Lung (tissue), 12 donors: Measurements from ENCODE around the gene CCDC178. TPM values are rescaled to one million over a fixed set of nuclear protein-coding genes. Genes with fewer than 3 reads are reported as not detected.

ENCODE experiments used
- ATAC-seq: fragments of 200-7000 bp; cut with Tn5 transposase; one replicate; pipeline ENCODE4 v1.9.1; 2020; ENCODE audit warnings: moderate number of reproducible peaks; ENCODE audit not compliant: insufficient read depth, low FRiP score
- DNase-seq, 3 donors: peaks; one replicate each; pipeline ENCODE4 v3.0.0-alpha.2; 2013 to 2017
- H3K27ac ChIP-seq, 2 donors: one replicate each; pipeline ENCODE4 v1.5.1; 2013; ENCODE audit warnings: mild to moderate bottlenecking in 2 of 2, moderate library complexity in 2 of 2, control low read depth in 1 of 2, inconsistent platforms in 1 of 2, low read depth in 1 of 2, low read length in 1 of 2
- H3K27me3 ChIP-seq, 3 donors: one replicate each; pipeline ENCODE4 v1.5.1; 2013; ENCODE audit warnings: low read length in 2 of 3; ENCODE audit not compliant: control insufficient read depth in 3 of 3, insufficient read depth in 3 of 3
- H3K36me3 ChIP-seq, 4 donors: one replicate each; pipeline ENCODE4 v1.5.1; 2013; ENCODE audit warnings: low read length in 4 of 4, mild to moderate bottlenecking in 1 of 4, moderate library complexity in 1 of 4; ENCODE audit not compliant: control insufficient read depth in 4 of 4, insufficient read depth in 4 of 4
- H3K4me1 ChIP-seq, 5 donors: one replicate each; pipeline ENCODE4 v1.5.1; 2013; ENCODE audit warnings: low read length in 5 of 5, mild to moderate bottlenecking in 2 of 5, moderate library complexity in 1 of 5; ENCODE audit not compliant: control insufficient read depth in 5 of 5, insufficient read depth in 5 of 5
- H3K4me3 ChIP-seq: one replicate; pipeline ENCODE4 v1.5.1; 2013; ENCODE audit warnings: mild to moderate bottlenecking, control low read depth, moderate library complexity
- H3K9ac ChIP-seq, 2 donors: one replicate each; pipeline ENCODE4 v1.5.1; 2013; ENCODE audit warnings: low read length in 2 of 2, control low read depth in 1 of 2; ENCODE audit not compliant: insufficient read depth in 1 of 2
- H3K9me3 ChIP-seq, 4 donors: one replicate each; pipeline ENCODE4 v1.5.1; 2013; ENCODE audit warnings: low read length in 3 of 4, mild to moderate bottlenecking in 1 of 4, moderate library complexity in 1 of 4; ENCODE audit not compliant: control insufficient read depth in 4 of 4, insufficient read depth in 3 of 4
- CTCF ChIP-seq: IDR thresholded peaks from 2 replicates; pipeline ENCODE4 v1.5.1; 2012; ENCODE audit warnings: mild to moderate bottlenecking; ENCODE audit errors: control extremely low read depth, extremely low read depth
- WGBS, 2 donors: extraction: QIAGEN DNeasy Blood & Tissue Kit; methylation state at CpG; one replicate each; pipeline ENCODE4 v1.1.7; 2013; 5-methylcytosine and 5-hydroxymethylcytosine counted together
- polyA plus RNA-seq, 2 donors: library from polyadenylated mRNA; stranded (reverse); fragments of 200-250 nt; gene quantifications; one replicate each; pipeline ENCODE4 v1.2.1, GENCODE V29; 2013
- total RNA-seq, 2 donors: library from RNA; depleted of rRNA in 1 of 2; stranded (reverse); fragments of >200 nt in 1 of 2; gene quantifications; one replicate each; pipeline ENCODE4 v1.2.1, GENCODE V29; 2014 to 2021
- donor health status: control.
- donor health status: control.
- donor health status: Bipolar disorder and iron deficiency.
- donor health status: healthy.
- donor health status: DM: yes; HTN: yes; CAD: no.

CCDC178 gene
- total and polyA plus RNA-seq, 4 donors: 0.08 to 1.1 (median 0.77) TPM

GRCh38 chr18:33270297-33270696 lies 170.2 kb downstream of the CCDC178 start:
- Histone ChIP-seq H3K9ac (no peak overlapping the region), H3K27ac (no peak overlapping the region), H3K4me3 (no peak overlapping the region), H3K36me3 (no peaks in the 10 kb centered on the region), H3K9me3 (no peaks in the 10 kb centered on the region), H3K4me1 (no peaks in the 10 kb centered on the region), H3K27me3 (no peaks in the 10 kb centered on the region)
- ATAC-seq (no peak), DNase-seq (no peak)
- TF ChIP-seq CTCF: no peak
- 56 to 68% methylated on average over 1 of the region's 1 CpG for WGBS, 2 donors

DNA sequence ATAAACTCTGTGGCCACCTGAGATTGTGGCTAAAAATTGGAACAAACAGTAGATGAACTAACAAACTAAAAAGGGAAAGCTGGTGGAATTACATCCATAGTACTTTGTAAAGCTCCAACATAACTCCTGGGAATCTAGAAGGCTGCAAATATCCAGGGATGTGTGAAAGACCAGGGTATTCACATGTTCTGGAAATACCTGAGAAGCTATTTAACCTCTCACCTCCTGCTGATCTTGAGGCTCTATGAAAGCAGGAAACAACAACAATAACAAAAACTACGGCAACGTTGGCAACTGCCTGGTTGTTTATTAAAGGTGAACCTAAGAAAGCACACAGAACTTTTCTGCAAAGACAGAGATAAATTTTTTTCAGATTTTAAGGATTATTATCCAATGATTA lies 171.3 kb downstream of the CCDC178 start:
- Histone ChIP-seq H3K9me3 (no peaks in the 10 kb centered on the region), H3K4me3 (no peak overlapping the region), H3K27ac (no peak overlapping the region), H3K27me3 (no peaks in the 10 kb centered on the region), H3K4me1 (no peaks in the 10 kb centered on the region), H3K9ac (no peak overlapping the region), H3K36me3 (no peaks in the 10 kb centered on the region)
- ATAC-seq: no peak
- no peak for DNase-seq
- 17 to 31% methylated on average over 2 of the region's 2 CpGs for WGBS, 2 donors
- no peak for TF ChIP-seq CTCF

GRCh38 chr18:33264566-33264965 lies 176.0 kb downstream of the CCDC178 start:
- Histone ChIP-seq H3K4me3 (no peak overlapping the region), H3K36me3 (no peaks in the 10 kb centered on the region), H3K9me3 (no peaks in the 10 kb centered on the region), H3K27ac (no peak overlapping the region), H3K4me1 (no peaks in the 10 kb centered on the region), H3K27me3 (no peaks in the 10 kb centered on the region), H3K9ac (no peak overlapping the region)
- no peak for ATAC-seq
- TF ChIP-seq CTCF: no peak
- 50 to 58% methylated on average over 1 of the region's 1 CpG for WGBS, 2 donors
- DNase-seq: no peak

- no peak for DNase-seq
- no peak for ATAC-seq
- 77 to 86% methylated on average over 1 of the region's 1 CpG for WGBS, 2 donors
- H3K9me3 ChIP-seq: peaks cover 0 to 4% (median under 1%) of the 10 kb centered on the region in 4 donors
- no peak for TF ChIP-seq CTCF
- H3K27me3 ChIP-seq: no peaks in the 10 kb centered on the region
- H3K9ac ChIP-seq: no peak overlapping the region
- no peaks in the 10 kb centered on the region for H3K36me3 ChIP-seq
- H3K27ac ChIP-seq: no peak overlapping the region
- no peak overlapping the region for H3K4me3 ChIP-seq
- no peaks in the 10 kb centered on the region for H3K4me1 ChIP-seq
Measured at GRCh38 chr18:33239298-33239697, 201.2 kb downstream of the CCDC178 start.
